GM23338 (cell line): ENCODE data around the gene AKAP7. TPM values are rescaled to one million over a fixed set of nuclear protein-coding genes. Genes with fewer than 3 reads are reported as not detected.

ENCODE experiments used
- ATAC-seq: fragments of 200-7000 bp; cut with Tn5 transposase; 3 replicates; pipeline ENCODE4 v1.9.1; 2020
- DNase-seq: peaks from one replicate; pipeline ENCODE4 v3.0.0-alpha.2; 2015; ENCODE audit warnings: low spot score
- H2AFZ ChIP-seq: fragments of 200-600 bp; sonication (generic); 2 replicates; pipeline ENCODE4 v1.8.0; 2016; ENCODE audit warnings: antibody characterized with exemption, mild to moderate bottlenecking, moderate library complexity
- H3F3A ChIP-seq: fragments of 200-600 bp; sonication (generic); replicated peaks from 2 replicates; pipeline ENCODE4 v1.8.0; 2017; ENCODE audit warnings: antibody characterized with exemption, mixed run types, low read depth
- H3K27ac ChIP-seq: fragments of 200-600 bp; sonication (generic); 2 replicates; pipeline ENCODE4 v1.6.1; 2016; ENCODE audit warnings: low read depth
- H3K27me3 ChIP-seq: fragments of 200-600 bp; sonication (generic); 2 replicates; pipeline ENCODE4 v1.8.0; 2016; ENCODE audit warnings: mild to moderate bottlenecking, mixed run types, moderate library complexity; ENCODE audit not compliant: insufficient read depth
- H3K36me3 ChIP-seq: fragments of 200-600 bp; sonication (generic); 2 replicates; pipeline ENCODE4 v1.8.0; 2016; ENCODE audit warnings: mild to moderate bottlenecking; ENCODE audit not compliant: insufficient read depth
- H3K4me1 ChIP-seq: fragments of 200-600 bp; sonication (generic); 2 replicates; pipeline ENCODE4 v1.8.0; 2016; ENCODE audit warnings: mild to moderate bottlenecking, moderate library complexity; ENCODE audit not compliant: insufficient read depth
- H3K4me2 ChIP-seq: fragments of 200-600 bp; sonication (generic); 2 replicates; pipeline ENCODE4 v1.7.1; 2017; ENCODE audit warnings: mixed run types
- H3K4me3 ChIP-seq: fragments of 200-600 bp; sonication (generic); 2 replicates; pipeline ENCODE4 v1.6.1; 2016; ENCODE audit warnings: mixed run types
- H3K79me2 ChIP-seq: fragments of 200-600 bp; sonication (generic); replicated peaks from 2 replicates; pipeline ENCODE4 v1.8.0; 2017; ENCODE audit warnings: mild to moderate bottlenecking; ENCODE audit not compliant: insufficient read depth
- H3K9me2 ChIP-seq: fragments of 200-600 bp; sonication (generic); 2 replicates; pipeline ENCODE4 v1.8.0; 2017; ENCODE audit not compliant: insufficient read depth
- H4K20me1 ChIP-seq: fragments of 200-600 bp; sonication (generic); replicated peaks from 2 replicates; pipeline ENCODE4 v1.8.0; 2017; ENCODE audit warnings: mild to moderate bottlenecking; ENCODE audit not compliant: insufficient read depth
- H3K27ac Mint-ChIP-seq: 2 replicates; pipeline ENCODE4 v1.8.0; 2020; ENCODE audit warnings: inconsistent platforms, mild to moderate bottlenecking, moderate library complexity, mixed read lengths
- H3K27me3 Mint-ChIP-seq: 3 replicates; pipeline ENCODE4 v1.8.0; 2022; ENCODE audit warnings: low read depth, mild to moderate bottlenecking, moderate library complexity, mixed read lengths, inconsistent platforms; ENCODE audit not compliant: insufficient read depth, poor library complexity
- H3K36me3 Mint-ChIP-seq: 3 replicates; pipeline ENCODE4 v1.8.0; 2021; ENCODE audit warnings: low read depth, mild to moderate bottlenecking, inconsistent platforms, moderate library complexity, mixed read lengths
- H3K4me1 Mint-ChIP-seq: 3 replicates; pipeline ENCODE4 v1.8.0; 2020; ENCODE audit warnings: mild to moderate bottlenecking, inconsistent platforms, mixed read lengths
- H3K4me3 Mint-ChIP-seq: 3 replicates; pipeline ENCODE4 v1.8.0; 2021; ENCODE audit warnings: moderate library complexity, mild to moderate bottlenecking, inconsistent platforms, mixed read lengths
- H3K9me3 Mint-ChIP-seq: 3 replicates; pipeline ENCODE4 v1.8.0; 2020; ENCODE audit warnings: moderate library complexity, mild to moderate bottlenecking, inconsistent platforms, mixed read lengths
- CTCF ChIP-seq, 2 experiments: fragments of 200-600 bp in 1 of 2; sonication (generic) in 1 of 2; conservative IDR thresholded peaks; 2 replicates each; pipeline versions ENCODE4 v1.5.1 to v1.6.1; 2016 to 2017; ENCODE audit warnings: antibody characterized with exemption in 2 of 2, low read depth in 2 of 2, mild to moderate bottlenecking in 2 of 2, moderate library complexity in 1 of 2
- polyA plus RNA-seq: library from polyadenylated mRNA; unstranded; fragments of >200 nt; fragmentation: Nextera tagmentation; extraction: Ambion mirVana; gene quantifications from 2 replicates; pipeline ENCODE4 v1.2.1, GENCODE V29; 2016
- total RNA-seq: library from RNA; depleted of rRNA; stranded (reverse); fragments of >200 nt; shearing (Covaris generic); gene quantifications from 2 replicates; pipeline ENCODE4 v1.2.3, GENCODE V29; 2014
- TF ChIP-seq, protein P1 (sequence below): fragments of 250-450 bp; sonication (Bioruptor Pico); IDR thresholded peaks from 2 replicates; pipeline ENCODE4 v1.5.0; 2020; ENCODE audit warnings: mild to moderate bottlenecking, moderate library complexity
- TF ChIP-seq, protein P2 (sequence below): IDR thresholded peaks from 2 replicates; pipeline ENCODE4 v1.6.1; 2016; ENCODE audit warnings: antibody characterized with exemption

AKAP7 gene
- total and polyA plus RNA-seq, 2 experiments from 2014 or later = 12.2 to 20.0 TPM

DNA sequence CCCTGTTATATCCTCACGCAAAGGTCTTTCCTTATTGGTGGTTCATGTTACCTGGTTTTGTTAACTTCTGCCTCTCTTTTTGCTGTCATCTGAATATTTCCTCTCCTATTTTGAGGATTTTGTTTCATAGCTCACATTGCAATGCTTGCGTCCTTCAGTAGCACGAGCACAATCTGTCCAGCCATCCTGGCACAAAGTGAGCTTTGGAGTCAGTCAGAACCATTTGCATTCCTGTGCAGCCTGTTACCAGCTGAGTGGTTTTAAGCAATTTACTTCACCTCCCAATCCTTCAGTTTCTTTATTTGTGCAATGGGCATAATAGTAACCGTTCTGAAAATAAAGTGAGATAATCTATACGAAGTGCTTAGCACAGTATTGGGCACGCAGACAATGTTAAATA, 42.7 kb downstream of the AKAP7 start (continued):
- TF ChIP-seq, protein P1, sequence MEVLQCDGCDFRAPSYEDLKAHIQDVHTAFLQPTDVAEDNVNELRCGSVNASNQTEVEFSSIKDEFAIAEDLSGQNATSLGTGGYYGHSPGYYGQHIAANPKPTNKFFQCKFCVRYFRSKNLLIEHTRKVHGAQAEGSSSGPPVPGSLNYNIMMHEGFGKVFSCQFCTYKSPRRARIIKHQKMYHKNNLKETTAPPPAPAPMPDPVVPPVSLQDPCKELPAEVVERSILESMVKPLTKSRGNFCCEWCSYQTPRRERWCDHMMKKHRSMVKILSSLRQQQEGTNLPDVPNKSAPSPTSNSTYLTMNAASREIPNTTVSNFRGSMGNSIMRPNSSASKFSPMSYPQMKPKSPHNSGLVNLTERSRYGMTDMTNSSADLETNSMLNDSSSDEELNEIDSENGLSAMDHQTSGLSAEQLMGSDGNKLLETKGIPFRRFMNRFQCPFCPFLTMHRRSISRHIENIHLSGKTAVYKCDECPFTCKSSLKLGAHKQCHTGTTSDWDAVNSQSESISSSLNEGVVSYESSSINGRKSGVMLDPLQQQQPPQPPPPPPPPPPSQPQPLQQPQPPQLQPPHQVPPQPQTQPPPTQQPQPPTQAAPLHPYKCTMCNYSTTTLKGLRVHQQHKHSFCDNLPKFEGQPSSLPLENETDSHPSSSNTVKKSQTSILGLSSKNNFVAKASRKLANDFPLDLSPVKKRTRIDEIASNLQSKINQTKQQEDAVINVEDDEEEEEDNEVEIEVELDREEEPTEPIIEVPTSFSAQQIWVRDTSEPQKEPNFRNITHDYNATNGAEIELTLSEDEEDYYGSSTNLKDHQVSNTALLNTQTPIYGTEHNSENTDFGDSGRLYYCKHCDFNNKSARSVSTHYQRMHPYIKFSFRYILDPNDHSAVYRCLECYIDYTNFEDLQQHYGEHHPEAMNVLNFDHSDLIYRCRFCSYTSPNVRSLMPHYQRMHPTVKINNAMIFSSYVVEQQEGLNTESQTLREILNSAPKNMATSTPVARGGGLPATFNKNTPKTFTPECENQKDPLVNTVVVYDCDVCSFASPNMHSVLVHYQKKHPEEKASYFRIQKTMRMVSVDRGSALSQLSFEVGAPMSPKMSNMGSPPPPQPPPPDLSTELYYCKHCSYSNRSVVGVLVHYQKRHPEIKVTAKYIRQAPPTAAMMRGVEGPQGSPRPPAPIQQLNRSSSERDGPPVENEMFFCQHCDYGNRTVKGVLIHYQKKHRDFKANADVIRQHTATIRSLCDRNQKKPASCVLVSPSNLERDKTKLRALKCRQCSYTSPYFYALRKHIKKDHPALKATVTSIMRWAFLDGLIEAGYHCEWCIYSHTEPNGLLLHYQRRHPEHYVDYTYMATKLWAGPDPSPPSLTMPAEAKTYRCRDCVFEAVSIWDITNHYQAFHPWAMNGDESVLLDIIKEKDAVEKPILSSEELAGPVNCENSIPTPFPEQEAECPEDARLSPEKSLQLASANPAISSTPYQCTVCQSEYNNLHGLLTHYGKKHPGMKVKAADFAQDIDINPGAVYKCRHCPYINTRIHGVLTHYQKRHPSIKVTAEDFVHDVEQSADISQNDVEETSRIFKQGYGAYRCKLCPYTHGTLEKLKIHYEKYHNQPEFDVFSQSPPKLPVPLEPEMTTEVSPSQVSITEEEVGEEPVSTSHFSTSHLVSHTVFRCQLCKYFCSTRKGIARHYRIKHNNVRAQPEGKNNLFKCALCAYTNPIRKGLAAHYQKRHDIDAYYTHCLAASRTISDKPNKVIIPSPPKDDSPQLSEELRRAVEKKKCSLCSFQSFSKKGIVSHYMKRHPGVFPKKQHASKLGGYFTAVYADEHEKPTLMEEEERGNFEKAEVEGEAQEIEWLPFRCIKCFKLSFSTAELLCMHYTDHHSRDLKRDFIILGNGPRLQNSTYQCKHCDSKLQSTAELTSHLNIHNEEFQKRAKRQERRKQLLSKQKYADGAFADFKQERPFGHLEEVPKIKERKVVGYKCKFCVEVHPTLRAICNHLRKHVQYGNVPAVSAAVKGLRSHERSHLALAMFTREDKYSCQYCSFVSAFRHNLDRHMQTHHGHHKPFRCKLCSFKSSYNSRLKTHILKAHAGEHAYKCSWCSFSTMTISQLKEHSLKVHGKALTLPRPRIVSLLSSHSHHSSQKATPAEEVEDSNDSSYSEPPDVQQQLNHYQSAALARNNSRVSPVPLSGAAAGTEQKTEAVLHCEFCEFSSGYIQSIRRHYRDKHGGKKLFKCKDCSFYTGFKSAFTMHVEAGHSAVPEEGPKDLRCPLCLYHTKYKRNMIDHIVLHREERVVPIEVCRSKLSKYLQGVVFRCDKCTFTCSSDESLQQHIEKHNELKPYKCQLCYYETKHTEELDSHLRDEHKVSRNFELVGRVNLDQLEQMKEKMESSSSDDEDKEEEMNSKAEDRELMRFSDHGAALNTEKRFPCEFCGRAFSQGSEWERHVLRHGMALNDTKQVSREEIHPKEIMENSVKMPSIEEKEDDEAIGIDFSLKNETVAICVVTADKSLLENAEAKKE (CRISPR knock-in tag) = no peak

GRCh38 chr6:131182991-131183425, 47.7 kb downstream of the AKAP7 start:
- Mint-ChIP-seq H3K27me3 (peaks cover 2% of the 10 kb centered on the region), H3K4me3 (no peak overlapping the region), H3K9me3 (no peaks in the 10 kb centered on the region; the same call in 2 of the 3 replicates), H3K4me1 (peaks cover 9% of the 10 kb centered on the region), H3K36me3 (peaks cover 27% of the 10 kb centered on the region), H3K27ac (peak overlapping the region; percentile 85)
- Histone ChIP-seq H3K79me2 (no peaks in the 10 kb centered on the region), H3K4me2 (no peak overlapping the region), H3K9me2 (no peaks in the 10 kb centered on the region; the same call in 1 of the 2 replicates), H3K27me3 (no peaks in the 10 kb centered on the region), H2AFZ (no peak overlapping the region), H3K27ac (no peak overlapping the region; the same call in 1 of the 2 replicates), H3F3A (no peaks in the 10 kb centered on the region), H4K20me1 (no peaks in the 10 kb centered on the region), H3K4me1 (no peaks in the 10 kb centered on the region), H3K36me3 (no peaks in the 10 kb centered on the region), H3K4me3 (no peak overlapping the region)
- TF ChIP-seq CTCF (conservative IDR thresholded peaks at IDR 0.05; ENCODE audit: low read depth in 2 of 2) = peak; percentile 59 to 76
- TF ChIP-seq, protein P2, sequence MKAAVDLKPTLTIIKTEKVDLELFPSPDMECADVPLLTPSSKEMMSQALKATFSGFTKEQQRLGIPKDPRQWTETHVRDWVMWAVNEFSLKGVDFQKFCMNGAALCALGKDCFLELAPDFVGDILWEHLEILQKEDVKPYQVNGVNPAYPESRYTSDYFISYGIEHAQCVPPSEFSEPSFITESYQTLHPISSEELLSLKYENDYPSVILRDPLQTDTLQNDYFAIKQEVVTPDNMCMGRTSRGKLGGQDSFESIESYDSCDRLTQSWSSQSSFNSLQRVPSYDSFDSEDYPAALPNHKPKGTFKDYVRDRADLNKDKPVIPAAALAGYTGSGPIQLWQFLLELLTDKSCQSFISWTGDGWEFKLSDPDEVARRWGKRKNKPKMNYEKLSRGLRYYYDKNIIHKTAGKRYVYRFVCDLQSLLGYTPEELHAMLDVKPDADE = no peak
- peak; percentile 83 for ATAC-seq
- DNase-seq = peak; percentile 82
